Measurements from ENCODE around the gene KIAA0232. TPM values are rescaled to one million over a fixed set of nuclear protein-coding genes. Genes with fewer than 3 reads are reported as not detected.

The KIAA0232 gene
- total RNA-seq, 2 experiments from 2014 or later, result 13.8 to 14.7 TPM

- no peak for DNase-seq
- peaks cover 7% of the 10 kb centered on the region for H3K9me3 Mint-ChIP-seq
- peaks cover 27% of the 10 kb centered on the region for H3K4me1 Mint-ChIP-seq
- peaks cover 41% of the 10 kb centered on the region for H3K36me3 Mint-ChIP-seq
- H3K27me3 Mint-ChIP-seq, result no peaks in the 10 kb centered on the region
- peak overlapping the region; percentile 92 for H3K27ac Mint-ChIP-seq
- peak overlapping the region; percentile 22 for H3K4me3 Mint-ChIP-seq
Observed at GRCh38 chr4:6856391-6856790, 73.9 kb downstream of the KIAA0232 start.

DNA sequence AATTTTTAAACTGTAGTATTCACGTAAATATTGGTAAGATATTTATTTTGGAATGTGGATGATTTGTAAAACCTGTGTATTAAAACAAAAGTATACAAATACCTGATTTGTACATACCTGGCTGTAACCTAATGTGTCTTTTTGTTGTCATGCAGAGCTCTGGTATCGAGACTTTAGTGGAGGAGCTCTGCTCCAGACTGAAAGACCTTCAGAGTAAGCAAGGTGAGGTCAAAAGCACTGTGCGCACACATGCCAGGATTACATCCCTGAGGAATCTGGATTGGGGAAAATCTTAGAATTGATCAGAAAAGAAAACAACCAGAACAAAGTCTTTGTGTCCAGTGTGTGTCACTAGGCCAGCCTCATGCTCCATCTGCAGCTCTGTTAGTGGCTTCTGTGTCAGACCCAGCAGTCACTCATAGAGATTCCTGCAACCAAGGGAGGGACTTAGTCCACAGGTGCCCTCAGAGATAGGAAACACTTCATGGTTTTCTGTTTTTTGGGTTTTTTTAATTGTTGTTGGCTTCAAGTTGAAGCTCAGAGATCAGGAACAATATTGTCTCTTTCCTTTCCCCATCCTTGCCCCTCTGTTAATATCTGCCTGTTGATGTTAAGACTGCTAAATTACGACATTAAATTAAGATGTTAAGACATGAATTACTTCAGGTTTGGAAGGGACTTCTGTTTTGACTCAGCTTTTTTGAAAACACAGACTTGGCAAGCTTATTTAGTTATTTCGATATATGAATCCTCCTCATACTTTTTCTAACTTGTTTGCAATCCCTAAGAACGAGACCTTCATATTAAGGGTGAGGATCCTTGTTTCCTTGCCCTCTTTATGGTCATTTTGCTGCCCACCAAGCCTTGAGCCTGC, 74.7 kb downstream of the KIAA0232 start:
- Mint-ChIP-seq H3K4me3 (no peak overlapping the region), H3K27ac (no peak overlapping the region)

DNA sequence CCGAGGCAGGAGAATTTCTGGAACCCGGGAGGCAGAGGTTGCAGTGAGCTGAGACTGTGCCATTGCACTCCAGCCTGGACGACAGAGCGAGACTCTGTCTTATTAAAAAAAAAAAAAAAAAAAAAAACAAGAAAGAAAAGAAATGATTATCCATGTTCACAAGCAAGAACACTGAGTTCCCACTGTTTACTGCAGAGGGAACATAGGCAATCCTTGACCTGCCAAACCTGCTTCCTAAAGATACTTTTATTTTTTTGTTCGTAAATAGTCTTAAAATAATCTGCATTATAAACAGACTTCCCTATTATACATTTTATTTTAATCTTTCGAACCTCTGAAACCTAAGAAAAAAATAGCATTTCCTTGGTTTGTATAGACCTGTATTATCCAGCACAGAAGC, 76.5 kb downstream of the KIAA0232 start:
- Mint-ChIP-seq H3K27ac (no peak overlapping the region), H3K9me3 (no peaks in the 10 kb centered on the region), H3K4me3 (no peak overlapping the region), H3K4me1 (peaks cover 22% of the 10 kb centered on the region), H3K27me3 (no peaks in the 10 kb centered on the region), H3K36me3 (peaks cover 30% of the 10 kb centered on the region)
- no peak for DNase-seq

More for the DNA sequence above, 74.7 kb downstream of the KIAA0232 start:
- H3K36me3 Mint-ChIP-seq, result peaks cover 40% of the 10 kb centered on the region
- H3K4me1 Mint-ChIP-seq, result peaks cover 27% of the 10 kb centered on the region
- H3K27me3 Mint-ChIP-seq, result no peaks in the 10 kb centered on the region
- DNase-seq, result no peak
- peaks cover 7% of the 10 kb centered on the region for H3K9me3 Mint-ChIP-seq

DNA sequence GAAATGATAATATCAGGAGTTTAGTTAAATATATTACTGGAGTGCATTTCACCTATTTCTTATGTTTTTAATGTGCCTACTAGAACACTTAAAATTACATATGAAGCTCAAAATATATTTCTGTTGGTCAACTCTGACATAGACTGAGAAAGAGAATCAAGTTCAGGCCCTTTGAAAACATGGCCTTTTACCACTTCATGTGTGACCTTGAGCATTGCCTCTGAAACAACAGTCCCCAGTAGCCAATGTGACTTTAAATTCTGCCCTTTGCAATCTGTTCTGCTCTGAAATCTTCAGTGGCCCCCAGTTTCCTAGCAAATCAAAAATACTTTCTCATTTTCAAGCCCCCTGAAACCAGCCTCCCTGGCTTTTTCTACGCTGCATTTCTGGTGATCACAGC, 77.0 kb downstream of the KIAA0232 start:
- H3K27ac Mint-ChIP-seq, result peak overlapping the region; percentile 45
- H3K36me3 Mint-ChIP-seq, result peaks cover 28% of the 10 kb centered on the region

DNA sequence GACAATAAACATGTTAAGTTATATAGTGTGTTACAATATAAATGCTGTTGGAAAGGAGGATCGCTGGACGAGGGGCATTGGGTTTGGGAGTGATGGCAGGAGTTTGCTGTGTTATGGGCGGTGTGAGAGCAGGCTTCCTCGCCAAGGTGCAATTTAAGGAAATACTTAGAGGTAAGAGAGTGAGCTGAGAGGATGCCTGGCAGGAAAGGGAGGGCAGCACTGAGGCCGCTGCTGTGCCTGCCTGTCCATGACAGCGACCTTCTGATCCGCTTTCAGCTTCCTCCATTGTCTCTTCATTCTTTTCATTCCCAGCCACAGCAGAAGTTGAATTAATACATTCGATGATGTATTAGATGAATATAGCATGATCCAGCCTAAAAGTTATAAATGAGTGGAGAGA, 85.9 kb downstream of the KIAA0232 start:
- no peak for DNase-seq
- Mint-ChIP-seq H3K27ac (no peak overlapping the region), H3K36me3 (peaks cover 6% of the 10 kb centered on the region), H3K4me1 (no peaks in the 10 kb centered on the region), H3K27me3 (no peaks in the 10 kb centered on the region), H3K9me3 (no peaks in the 10 kb centered on the region), H3K4me3 (no peak overlapping the region)

More for the DNA sequence above, 77.0 kb downstream of the KIAA0232 start:
- no peak for DNase-seq
- Mint-ChIP-seq H3K27me3 (no peaks in the 10 kb centered on the region), H3K4me1 (peaks cover 18% of the 10 kb centered on the region), H3K9me3 (no peaks in the 10 kb centered on the region), H3K4me3 (no peak overlapping the region)

GRCh38 chr4:6869944-6870343, 87.4 kb downstream of the KIAA0232 start:
- peaks cover 6% of the 10 kb centered on the region for H3K36me3 Mint-ChIP-seq

DNA sequence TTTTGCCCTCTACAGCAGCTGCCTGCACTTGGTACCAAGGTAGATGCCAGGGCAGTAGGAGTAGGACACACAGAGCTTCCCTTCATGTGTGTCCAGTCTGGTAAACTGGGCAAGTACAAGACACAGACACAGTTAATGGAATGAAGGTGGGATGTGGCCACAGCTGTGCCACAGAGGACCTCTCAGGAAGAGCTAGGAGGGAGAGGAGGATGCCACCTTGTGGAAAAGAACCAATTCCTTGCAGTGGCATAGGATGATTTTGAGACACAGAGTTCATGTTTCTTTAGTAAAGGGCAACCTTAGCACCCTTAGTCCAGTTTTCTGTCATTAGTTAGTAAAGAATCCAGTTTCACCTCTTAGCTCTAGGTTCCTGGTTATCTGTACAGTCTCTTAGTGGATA, 90.8 kb downstream of the KIAA0232 start:
- Mint-ChIP-seq H3K4me3 (no peak overlapping the region), H3K36me3 (peaks cover 10% of the 10 kb centered on the region), H3K9me3 (no peaks in the 10 kb centered on the region), H3K27me3 (no peaks in the 10 kb centered on the region), H3K27ac (peak overlapping the region; percentile 9), H3K4me1 (no peaks in the 10 kb centered on the region)
- no peak for DNase-seq

More at GRCh38 chr4:6869944-6870343, 87.4 kb downstream of the KIAA0232 start:
- Mint-ChIP-seq H3K9me3 (no peaks in the 10 kb centered on the region), H3K27ac (no peak overlapping the region), H3K27me3 (no peaks in the 10 kb centered on the region), H3K4me1 (no peaks in the 10 kb centered on the region), H3K4me3 (no peak overlapping the region)
- DNase-seq, result no peak

GRCh38 chr4:6873792-6874461, 91.4 kb downstream of the KIAA0232 start:
- DNase-seq, result peak; percentile 66
- Mint-ChIP-seq H3K27me3 (no peaks in the 10 kb centered on the region), H3K36me3 (peaks cover 15% of the 10 kb centered on the region), H3K4me3 (no peak overlapping the region), H3K4me1 (no peaks in the 10 kb centered on the region), H3K27ac (no peak overlapping the region), H3K9me3 (no peaks in the 10 kb centered on the region)

- Mint-ChIP-seq H3K4me3 (no peak overlapping the region), H3K9me3 (no peaks in the 10 kb centered on the region), H3K4me1 (no peaks in the 10 kb centered on the region), H3K27ac (no peak overlapping the region), H3K36me3 (peaks cover 18% of the 10 kb centered on the region), H3K27me3 (no peaks in the 10 kb centered on the region)
- no peak for DNase-seq
Observed at GRCh38 chr4:6874981-6875380, 92.5 kb downstream of the KIAA0232 start.

GRCh38 chr4:6875431-6875831, 92.9 kb downstream of the KIAA0232 start:
- Mint-ChIP-seq H3K27ac (no peak overlapping the region), H3K4me3 (no peak overlapping the region), H3K36me3 (peaks cover 18% of the 10 kb centered on the region), H3K27me3 (no peaks in the 10 kb centered on the region), H3K9me3 (no peaks in the 10 kb centered on the region), H3K4me1 (no peaks in the 10 kb centered on the region)
- no peak for DNase-seq

DNA sequence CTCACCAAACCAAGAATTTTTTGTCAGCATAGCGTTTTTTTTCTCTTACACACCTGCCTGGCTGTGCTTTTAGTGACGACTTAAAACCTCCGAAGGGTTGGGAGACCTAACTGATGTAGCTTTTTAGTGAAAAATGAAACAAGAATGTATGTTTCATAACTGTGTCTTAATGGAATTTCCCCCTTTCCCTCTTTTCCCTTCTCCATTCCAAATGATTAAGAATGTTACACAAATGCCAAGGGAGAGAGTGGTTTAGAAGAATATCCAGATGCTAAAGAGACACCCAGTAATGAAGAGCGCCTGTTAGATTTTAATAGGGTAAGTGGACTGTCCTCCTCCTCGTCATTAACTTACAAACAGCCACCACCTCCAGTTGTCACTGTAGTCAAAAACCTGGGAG, 93.9 kb downstream of the KIAA0232 start:
- Mint-ChIP-seq H3K27ac (no peak overlapping the region), H3K4me1 (no peaks in the 10 kb centered on the region)

DNA sequence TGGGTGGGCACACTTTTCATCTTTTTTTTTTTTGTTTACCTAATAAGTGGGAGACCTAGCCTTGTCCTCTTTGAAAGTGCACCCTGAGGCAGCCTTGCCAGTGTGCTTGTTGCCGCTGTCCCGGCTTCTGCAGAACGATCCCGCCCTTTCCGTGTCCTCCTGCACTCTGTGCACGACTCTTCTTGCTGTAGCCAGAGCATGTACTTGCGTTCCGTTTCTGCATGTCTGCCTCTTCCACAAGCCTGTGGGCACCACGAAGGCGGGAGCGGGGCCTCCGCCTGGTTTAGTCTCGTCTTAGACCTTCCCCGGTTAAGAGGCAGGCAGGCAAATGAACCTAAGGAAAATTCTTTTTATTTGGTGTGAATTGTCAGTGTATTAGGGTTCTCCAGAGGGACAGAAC, 94.5 kb downstream of the KIAA0232 start:
- Mint-ChIP-seq H3K4me1 (no peaks in the 10 kb centered on the region), H3K27me3 (no peaks in the 10 kb centered on the region), H3K27ac (no peak overlapping the region), H3K9me3 (no peaks in the 10 kb centered on the region), H3K36me3 (peaks cover 21% of the 10 kb centered on the region), H3K4me3 (no peak overlapping the region)
- no peak for DNase-seq

More for the DNA sequence above, 93.9 kb downstream of the KIAA0232 start:
- Mint-ChIP-seq H3K27me3 (no peaks in the 10 kb centered on the region), H3K4me3 (no peak overlapping the region), H3K36me3 (peaks cover 21% of the 10 kb centered on the region), H3K9me3 (no peaks in the 10 kb centered on the region)
- no peak for DNase-seq

DNA sequence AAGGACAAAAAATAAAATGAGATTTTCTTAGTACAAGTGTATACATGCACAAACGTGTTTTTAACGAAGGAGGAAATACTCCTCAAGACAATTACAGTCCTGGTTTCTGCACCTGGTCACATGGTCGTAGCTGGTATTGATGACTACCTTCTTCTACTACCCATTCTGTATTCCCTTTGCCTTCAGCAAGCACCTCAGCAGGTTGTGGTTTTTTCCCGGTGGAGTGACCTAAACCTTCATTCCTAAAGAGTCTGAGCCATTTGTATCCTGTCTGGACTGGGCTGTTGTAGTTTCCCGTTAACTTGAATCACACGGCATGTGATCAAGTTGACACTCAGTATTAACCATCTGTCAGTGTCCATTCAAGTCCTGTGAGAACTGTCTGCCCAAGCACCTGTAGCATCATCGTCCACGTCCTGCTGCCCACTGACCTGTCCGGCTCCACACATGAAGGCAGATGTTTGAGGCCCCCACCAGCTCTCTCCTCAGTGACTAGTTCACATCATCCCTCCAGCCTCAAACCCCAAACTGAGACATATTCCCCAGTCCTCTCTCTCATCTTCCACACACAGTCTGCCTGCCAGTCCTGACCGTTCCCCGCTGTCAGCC, 96.0 kb downstream of the KIAA0232 start:
- no peaks in the 10 kb centered on the region for H3K9me3 Mint-ChIP-seq
- no peak overlapping the region for H3K4me3 Mint-ChIP-seq
- H3K27me3 Mint-ChIP-seq, result no peaks in the 10 kb centered on the region
- H3K27ac Mint-ChIP-seq, result no peak overlapping the region
- peaks cover 22% of the 10 kb centered on the region for H3K36me3 Mint-ChIP-seq
- no peak for DNase-seq
- H3K4me1 Mint-ChIP-seq, result no peaks in the 10 kb centered on the region

DNA sequence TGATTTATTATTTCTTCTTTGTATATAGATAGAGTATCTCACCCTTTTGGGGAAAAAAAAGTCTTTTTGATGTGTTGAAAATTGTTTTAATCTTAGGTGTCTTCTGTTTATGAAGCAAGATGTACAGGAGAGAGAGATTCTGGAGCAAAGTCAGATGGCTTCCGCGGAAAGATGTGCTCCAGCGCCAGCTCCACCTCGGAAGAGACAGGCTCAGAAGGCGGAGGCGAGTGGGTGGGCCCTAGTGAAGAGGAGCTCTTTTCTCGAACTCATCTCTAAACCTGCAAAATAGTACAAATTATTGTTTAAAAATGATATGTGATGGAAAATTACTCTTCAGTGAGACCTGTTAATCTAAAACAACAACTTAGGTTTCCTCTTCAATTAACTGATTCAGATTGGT, 98.2 kb downstream of the KIAA0232 start:
- H3K27me3 Mint-ChIP-seq, result no peaks in the 10 kb centered on the region
- H3K4me1 Mint-ChIP-seq, result no peaks in the 10 kb centered on the region
- peaks cover 22% of the 10 kb centered on the region for H3K36me3 Mint-ChIP-seq
- DNase-seq, result no peak
- H3K27ac Mint-ChIP-seq, result no peak overlapping the region
- H3K9me3 Mint-ChIP-seq, result no peaks in the 10 kb centered on the region
- no peak overlapping the region for H3K4me3 Mint-ChIP-seq

- H3K27ac Mint-ChIP-seq, result no peak overlapping the region
- peaks cover 17% of the 10 kb centered on the region for H3K36me3 Mint-ChIP-seq
Observed at GRCh38 chr4:6881908-6882307, 99.4 kb downstream of the KIAA0232 start.

More at GRCh38 chr4:6881908-6882307, 99.4 kb downstream of the KIAA0232 start:
- no peak for DNase-seq
- Mint-ChIP-seq H3K4me3 (no peak overlapping the region), H3K4me1 (no peaks in the 10 kb centered on the region), H3K27me3 (no peaks in the 10 kb centered on the region), H3K9me3 (no peaks in the 10 kb centered on the region)

Data from activated naive CD8-positive, alpha-beta T cell treated with anti-CD3 and anti-CD28 coated beads for 36 hours (primary cell).